Amniotic epithelial cell (primary cell): ENCODE results near the gene P4HTM.

Experiments
- DNase-seq: peaks from one replicate; pipeline ENCODE4 v3.0.0-alpha.2; 2010; ENCODE audit warnings: low read depth

Gene P4HTM

DNA sequence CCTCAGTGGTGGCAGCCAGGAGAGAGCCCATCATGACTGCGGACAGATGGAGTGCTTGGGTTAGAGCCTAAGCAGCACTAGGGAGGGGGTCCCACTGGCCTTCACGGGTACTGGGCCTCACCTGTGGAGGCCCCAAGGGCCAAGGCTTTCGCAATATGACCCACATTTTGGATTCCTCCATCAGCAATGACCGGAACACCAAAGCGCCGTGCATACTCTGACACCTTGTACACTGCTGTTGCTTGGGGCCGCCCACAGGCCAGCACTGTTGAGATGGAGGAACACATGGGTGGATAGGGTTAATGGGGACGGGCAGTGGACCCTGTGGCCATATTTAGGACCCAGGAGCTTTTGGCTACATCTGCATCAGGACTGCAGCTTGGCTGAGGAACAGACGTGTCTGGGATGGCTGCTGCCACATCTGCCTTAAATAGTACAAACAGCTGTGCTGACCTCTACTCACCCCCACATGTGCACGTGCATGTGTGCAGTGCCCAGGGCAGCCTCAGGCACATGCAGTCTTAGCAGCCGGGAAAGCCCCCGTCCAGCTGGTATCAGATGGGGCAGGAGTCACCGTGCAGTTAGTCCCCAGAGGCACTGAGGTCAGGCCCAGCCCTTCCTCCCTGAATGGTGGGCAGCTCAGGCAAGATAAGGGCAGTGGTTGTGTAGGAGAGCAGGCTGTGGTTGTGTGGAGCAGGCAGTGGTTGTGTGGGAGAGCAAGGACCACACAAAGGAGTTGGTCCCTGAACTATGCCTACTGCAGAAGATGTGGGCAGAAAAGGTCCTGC, 35.2 kb downstream of the P4HTM start:
- peak; percentile 32 for DNase-seq

DNA sequence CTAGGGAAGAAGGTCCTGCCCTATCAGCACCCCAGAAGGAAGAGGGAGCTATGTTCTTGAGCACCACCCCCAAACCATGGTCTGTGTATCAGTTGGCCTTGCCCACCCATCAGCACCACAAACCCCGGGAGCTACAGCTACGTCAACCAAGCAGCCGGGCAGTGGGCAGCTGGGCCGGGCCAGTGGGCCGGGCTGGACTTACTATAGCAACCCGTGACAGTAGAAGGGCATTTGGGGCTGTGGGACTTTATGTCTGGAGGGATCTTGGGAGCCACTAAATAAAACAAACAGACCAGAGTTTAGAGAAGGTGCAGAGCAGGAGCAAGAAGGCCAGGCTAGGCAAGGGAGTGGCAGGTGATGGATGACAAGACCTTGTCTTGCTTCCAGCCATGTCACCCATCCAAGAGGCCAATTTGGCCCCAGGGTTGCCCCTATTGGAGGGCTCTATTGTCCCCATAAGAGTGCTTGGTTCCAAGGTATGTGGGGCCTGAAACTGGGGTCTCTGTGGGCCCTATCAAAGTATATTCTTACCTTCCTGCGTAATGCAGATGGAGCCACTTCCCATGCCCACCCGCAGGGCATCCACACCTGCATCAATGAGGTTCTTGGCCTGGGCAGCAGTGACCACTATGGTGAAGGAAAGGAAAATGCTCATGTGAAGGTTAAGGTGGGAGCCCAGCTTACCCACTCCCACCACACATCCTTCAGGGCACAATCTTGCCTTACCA, 35.9 kb downstream of the P4HTM start:
- DNase-seq = no peak

DNA sequence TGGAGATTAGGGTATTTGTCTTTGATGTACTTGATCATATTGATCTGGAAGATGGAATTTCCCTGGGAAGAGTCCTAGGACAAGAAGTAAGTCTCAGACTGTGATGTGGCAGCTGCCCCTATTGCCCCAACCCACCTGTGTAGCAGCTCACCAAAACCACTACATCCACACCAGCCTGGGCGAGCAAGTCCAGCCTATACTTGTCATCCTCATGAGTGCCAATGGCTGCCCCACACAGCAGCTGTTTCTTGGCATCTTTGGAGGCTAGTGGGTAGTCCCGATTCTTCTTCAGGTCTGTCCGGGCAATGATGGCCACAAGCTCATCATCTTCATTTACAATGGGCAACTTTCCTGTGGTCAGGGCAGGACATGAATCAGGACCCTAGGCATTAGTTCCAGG, 36.5 kb downstream of the P4HTM start:
- DNase-seq = no peak

DNA sequence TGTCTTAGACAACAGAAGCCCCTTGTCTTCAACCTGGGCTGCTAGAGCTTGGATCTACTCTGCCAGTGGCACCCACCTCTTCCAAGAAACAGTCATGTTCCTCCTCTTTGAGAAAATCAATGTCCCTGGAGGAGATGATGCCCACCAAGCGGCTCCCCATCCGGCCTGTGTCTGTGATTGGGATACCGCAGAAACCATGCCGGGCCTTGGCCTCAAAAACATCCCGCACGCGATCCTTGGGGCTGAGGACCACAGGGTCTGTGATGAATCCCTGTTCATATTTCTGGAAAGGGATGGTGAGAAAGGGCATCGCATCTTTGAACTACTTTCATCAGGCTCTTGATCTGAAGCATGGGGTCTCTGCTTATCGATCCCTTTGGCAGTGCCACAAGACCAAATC, 37.6 kb downstream of the P4HTM start:
- no peak for DNase-seq

DNA sequence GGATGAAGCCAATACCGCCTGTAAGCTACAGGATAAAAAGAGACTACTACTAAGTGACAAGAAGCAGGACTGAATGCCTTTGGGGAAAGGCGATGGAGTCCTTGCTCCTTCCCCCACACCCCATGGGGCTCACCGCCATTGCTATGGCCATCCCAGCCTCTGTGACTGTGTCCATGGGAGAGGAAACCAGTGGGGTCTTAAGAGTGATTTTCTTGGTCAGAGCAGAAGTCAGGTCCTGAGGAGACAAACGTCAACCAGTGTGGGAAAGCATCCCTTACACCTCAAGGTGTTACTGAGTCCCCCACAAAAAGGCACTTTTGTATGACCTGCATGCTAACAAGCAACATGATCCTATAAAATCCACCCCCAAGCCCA, 38.2 kb downstream of the P4HTM start:
- no peak for DNase-seq

DNA sequence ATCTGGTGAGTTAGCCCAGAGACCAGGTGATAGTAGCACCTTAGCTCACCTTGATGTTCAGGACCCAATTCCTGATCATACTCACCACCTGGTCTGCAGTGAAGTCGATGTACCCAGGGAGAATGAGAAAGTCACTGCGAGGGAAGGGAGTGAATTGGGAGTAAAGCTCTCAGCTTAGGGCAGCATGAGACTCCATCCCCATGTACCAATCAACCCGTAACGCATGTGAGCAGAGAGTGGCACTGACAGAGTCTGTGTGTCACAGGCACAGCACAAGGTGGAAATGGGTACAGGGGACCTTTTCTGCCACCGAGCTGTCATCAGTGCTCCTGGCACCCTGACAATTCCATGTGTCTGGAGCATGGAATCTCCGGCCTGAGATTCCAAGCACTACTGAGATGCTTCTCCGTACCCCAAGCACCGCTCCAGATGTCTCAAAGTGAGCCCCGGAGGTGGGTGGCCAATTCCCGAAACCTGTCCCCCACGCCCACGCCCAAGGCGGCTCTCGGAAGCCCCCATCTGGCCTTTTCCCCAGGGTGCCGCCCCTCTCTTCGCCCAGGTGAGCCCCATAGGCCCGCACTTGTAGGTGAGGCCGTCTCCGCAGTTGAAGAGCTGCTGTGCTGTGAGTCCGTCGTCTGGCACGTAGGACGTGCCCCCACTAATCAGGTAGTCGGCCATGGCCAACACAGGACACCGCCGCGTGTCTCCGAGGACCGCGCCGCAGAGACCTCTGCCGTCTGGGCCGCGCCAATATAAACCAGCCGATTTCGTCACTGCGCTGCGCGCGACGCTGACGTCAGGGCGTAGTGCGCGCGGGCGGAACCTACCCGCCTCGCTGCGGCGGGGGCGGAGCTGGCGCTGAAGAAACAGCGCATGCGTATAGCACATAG, 38.9 kb downstream of the P4HTM start, which contains the start of gene IMPDH2:
Gene IMPDH2, minus strand, starts transcription at position 726 of the 890 bp plus-strand sequence. Its CDS starts 48 bp downstream, at position 678.
- DNase-seq = peak; percentile 80

DNA sequence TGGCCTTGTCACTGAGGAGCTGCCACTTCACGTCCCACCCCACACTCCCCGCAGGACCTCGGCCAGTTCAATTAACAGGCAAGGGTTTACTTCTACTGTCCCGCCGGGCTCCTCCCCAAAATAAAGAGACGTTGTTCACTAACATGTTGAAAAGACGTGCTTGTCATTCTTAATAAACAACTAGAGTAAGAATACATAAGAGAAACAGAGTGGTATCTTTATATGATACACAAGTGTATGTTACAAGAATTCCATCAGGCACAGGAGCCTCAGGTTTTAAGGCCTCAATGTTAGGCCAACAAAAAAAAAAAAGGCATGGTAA, 39.5 kb downstream of the P4HTM start:
- no peak for DNase-seq

DNA sequence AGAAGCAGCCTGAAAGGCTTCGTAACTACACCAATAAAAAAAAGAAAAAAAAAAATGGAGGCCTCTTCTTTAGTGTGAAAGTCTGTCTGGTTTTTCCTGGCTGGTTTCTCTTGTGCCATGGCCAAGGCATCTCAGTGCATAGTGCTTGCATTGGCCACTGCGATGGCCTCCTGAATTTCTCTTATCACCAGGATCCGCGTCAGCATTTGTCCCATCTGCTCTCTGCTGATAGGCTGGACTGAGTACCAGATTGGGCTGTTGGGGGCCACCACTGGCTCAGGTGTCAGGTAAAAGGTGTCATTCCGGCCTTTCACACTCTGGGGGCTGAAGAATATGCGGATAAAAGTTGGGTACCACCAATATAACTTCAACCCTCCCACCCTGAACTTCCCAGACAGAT, 40.3 kb downstream of the P4HTM start:
- DNase-seq = no peak

DNA sequence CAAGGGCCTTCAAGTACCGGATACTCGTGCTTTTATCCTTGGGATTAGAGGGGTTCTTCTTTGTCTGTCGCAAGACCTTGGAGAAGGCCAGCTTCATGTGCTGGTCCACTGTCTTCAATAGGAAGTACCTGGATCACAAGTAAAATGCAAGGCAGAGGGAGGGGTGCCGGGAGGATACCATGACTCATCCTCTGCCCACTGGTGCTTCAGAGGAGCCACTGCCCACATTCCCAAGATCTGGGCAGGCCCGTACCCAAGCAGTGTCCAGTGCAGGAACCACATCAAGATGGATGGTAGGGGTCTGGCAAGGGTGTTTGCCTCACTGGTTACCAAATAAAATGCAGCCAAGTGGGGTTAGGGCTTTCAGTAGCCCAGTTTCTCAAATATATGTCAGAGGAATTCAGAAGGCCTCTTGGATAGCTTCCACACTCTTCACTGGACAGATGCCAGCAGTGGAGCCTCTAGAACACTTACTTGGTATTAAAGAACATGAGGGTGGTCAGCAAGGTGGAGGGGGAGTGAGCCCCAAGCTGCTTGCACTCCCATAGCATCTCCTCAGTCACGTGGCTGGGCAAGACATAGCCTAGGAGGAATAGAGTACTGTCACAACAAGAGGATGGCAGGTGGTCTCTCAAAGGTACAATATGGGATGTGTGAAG, 42.7 kb downstream of the P4HTM start:
- peak; percentile 68 for DNase-seq

DNA sequence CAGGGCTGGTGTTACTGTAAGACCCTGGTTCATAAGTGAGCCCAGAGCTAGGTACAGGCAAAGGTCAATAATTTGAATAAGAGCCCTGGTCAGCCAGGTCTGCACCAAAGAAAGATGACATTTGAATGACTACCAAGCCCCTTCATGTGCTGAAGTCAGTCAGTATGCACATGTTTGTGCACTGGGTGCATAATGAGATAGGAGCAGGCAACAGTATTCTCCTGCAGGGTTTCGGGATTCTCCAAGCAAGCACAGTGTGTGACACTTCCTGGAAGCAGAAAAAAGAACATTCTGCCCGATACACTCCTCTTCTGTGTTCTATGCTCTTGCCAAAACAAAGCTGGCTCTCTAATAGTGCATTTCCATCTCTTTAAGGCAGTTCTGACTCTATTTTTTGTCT, 44.6 kb downstream of the P4HTM start:
- DNase-seq = no peak

DNA sequence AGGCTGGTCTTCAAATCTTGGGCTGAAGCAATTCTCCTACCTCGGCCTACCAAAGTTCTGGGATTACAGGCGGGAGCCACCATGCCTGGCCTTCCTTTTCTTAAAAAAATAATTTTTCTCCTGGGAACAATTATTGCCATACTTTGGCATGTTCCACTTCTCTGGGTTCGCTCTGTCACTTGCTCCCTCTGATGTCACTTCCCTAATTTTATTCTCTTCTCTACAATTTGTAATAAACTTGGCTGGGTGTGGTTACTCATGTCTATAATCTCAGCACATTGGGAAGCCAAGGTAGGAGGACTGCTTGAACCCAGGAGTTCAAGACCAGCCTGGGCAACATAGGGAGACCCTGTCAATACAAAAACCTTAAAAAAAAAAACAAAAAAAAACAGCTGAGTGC, 45.2 kb downstream of the P4HTM start:
- DNase-seq = no peak

DNA sequence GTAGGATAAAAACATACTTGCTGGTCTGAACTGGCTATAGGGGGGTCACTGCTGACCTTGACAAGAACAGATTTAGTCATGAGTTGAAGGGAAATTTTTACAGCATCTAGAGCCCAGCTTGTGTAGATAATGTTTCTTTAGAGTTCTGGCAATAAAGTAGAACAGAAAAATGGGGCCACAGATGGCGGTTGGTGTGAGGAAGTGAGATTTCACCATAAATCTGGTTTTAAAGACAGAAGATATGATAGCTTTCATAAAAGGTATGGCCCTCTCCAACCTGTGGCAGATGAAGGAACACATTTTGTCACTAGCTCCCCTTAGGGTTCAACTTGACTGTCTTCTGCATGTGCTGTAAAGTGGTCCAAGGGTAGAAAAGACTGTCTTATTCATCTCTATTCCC, 63.5 kb downstream of the P4HTM start:
- no peak for DNase-seq

DNA sequence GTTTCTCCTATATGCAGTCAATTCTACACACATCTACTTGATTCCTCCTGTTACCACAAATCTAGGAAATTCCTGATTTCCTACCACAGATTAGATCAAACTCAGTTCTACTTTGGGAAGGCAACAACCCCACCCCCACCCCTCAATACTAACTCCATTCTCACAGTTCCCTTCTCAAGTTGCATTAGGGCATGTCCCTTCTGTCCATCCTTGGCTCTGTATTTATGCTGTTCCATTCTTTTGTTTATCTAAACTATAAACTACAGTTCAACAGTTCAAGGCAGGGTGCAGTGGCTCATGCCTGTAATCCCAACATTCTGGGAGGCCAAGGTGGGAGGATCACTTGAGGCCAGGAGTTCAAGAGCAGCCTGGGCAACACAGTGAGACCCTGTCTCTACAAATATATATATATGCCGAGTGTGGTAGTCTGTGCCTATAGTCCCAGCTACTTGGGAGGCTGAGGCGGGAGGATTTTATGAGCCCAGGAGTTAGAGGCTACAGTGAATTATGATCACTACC, 64.4 kb downstream of the P4HTM start:
- no peak for DNase-seq
